ENCODE data around the gene PITPNB. TPM values are rescaled to one million over a fixed set of nuclear protein-coding genes. Genes with fewer than 3 reads are reported as not detected.

The PITPNB gene
- total RNA-seq, 1 donor from 2014 or later = 86.6 TPM

GRCh38 chr22:27808451-27809225 is 110.4 kb downstream of the PITPNB start:
- no peaks in the 10 kb centered on the region for H3K36me3 Mint-ChIP-seq (ENCODE audit: unreplicated experiment)
- peaks cover 55% of the 10 kb centered on the region for H3K4me1 Mint-ChIP-seq (ENCODE audit: unreplicated experiment)
- H3K27ac Mint-ChIP-seq (ENCODE audit: unreplicated experiment) = peak overlapping the region; percentile 6
- TF ChIP-seq CTCF (IDR thresholded peaks at IDR 0.05) = no peak
- H3K27me3 Mint-ChIP-seq (ENCODE audit: unreplicated experiment) = no peaks in the 10 kb centered on the region
- no peaks in the 10 kb centered on the region for H3K9me3 Mint-ChIP-seq (ENCODE audit: unreplicated experiment)
- H3K4me3 Mint-ChIP-seq (ENCODE audit: unreplicated experiment) = no peak overlapping the region
- DNase-seq (ENCODE audit: extremely low spot score, unreplicated experiment) = no peak

- no peak for TF ChIP-seq CTCF (IDR thresholded peaks at IDR 0.05)
- Mint-ChIP-seq H3K36me3 (ENCODE audit: unreplicated experiment) (no peaks in the 10 kb centered on the region), H3K4me3 (ENCODE audit: unreplicated experiment) (no peak overlapping the region), H3K27ac (ENCODE audit: unreplicated experiment) (no peak overlapping the region), H3K27me3 (ENCODE audit: unreplicated experiment) (no peaks in the 10 kb centered on the region), H3K4me1 (ENCODE audit: unreplicated experiment) (peaks cover 58% of the 10 kb centered on the region), H3K9me3 (ENCODE audit: unreplicated experiment) (no peaks in the 10 kb centered on the region)
- no peak for DNase-seq (ENCODE audit: extremely low spot score, unreplicated experiment)
Observed at GRCh38 chr22:27805841-27806240, 113.2 kb downstream of the PITPNB start.

GRCh38 chr22:27804470-27805297 is 114.4 kb downstream of the PITPNB start:
- H3K27ac Mint-ChIP-seq (ENCODE audit: unreplicated experiment) = peak overlapping the region; percentile 82
- peaks cover 46% of the 10 kb centered on the region for H3K4me1 Mint-ChIP-seq (ENCODE audit: unreplicated experiment)
- no peak for DNase-seq (ENCODE audit: extremely low spot score, unreplicated experiment)
- H3K27me3 Mint-ChIP-seq (ENCODE audit: unreplicated experiment) = no peaks in the 10 kb centered on the region
- TF ChIP-seq CTCF (IDR thresholded peaks at IDR 0.05) = peak; percentile 77
- peak overlapping the region; percentile 48 for H3K4me3 Mint-ChIP-seq (ENCODE audit: unreplicated experiment)
- H3K36me3 Mint-ChIP-seq (ENCODE audit: unreplicated experiment) = no peaks in the 10 kb centered on the region
- H3K9me3 Mint-ChIP-seq (ENCODE audit: unreplicated experiment) = no peaks in the 10 kb centered on the region

GRCh38 chr22:27803841-27804415 is 115.1 kb downstream of the PITPNB start:
- DNase-seq (ENCODE audit: extremely low spot score, unreplicated experiment) = no peak
- peak overlapping the region; percentile 78 for H3K27ac Mint-ChIP-seq (ENCODE audit: unreplicated experiment)
- no peak overlapping the region for H3K4me3 Mint-ChIP-seq (ENCODE audit: unreplicated experiment)
- no peaks in the 10 kb centered on the region for H3K9me3 Mint-ChIP-seq (ENCODE audit: unreplicated experiment)
- no peaks in the 10 kb centered on the region for H3K27me3 Mint-ChIP-seq (ENCODE audit: unreplicated experiment)
- peaks cover 44% of the 10 kb centered on the region for H3K4me1 Mint-ChIP-seq (ENCODE audit: unreplicated experiment)
- H3K36me3 Mint-ChIP-seq (ENCODE audit: unreplicated experiment) = peaks cover 2% of the 10 kb centered on the region
- no peak for TF ChIP-seq CTCF (IDR thresholded peaks at IDR 0.05)

Measured in osteocyte (in vitro differentiated cells).